Measurements from ENCODE around the gene FNDC8. TPM values are rescaled to one million over a fixed set of nuclear protein-coding genes. Genes with fewer than 3 reads are reported as not detected.

The FNDC8 gene
- total RNA-seq, 1 experiment from 2014 or later: not detected

DNA sequence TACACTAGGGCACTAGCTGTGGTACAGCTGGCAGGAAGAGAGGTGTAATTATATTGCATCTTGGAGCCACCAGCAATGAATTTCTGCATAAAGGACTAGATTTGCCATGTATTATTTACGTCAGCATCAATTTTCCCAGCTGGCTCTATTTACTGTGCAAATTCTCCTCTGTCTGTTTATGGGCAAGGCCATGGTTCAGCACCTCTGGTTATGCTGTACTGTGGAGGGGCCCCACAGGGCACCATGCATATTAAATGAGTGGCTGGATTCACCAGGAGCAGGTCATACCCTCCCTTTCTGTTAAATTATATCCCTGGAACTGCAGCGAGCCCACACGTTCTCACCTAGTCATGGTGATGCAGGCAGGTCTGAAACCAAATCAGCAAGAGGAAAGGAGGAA lies 21.5 kb upstream of the FNDC8 start:
- no TSS peak for BruUV-seq (replicated peaks)
- ChIA-PET CTCF (no interaction called here), POLR2A (ENCODE audit: low non-redundant PET) (no interaction called here)
- Histone ChIP-seq H3K36me3 (ENCODE audit: insufficient read depth, low read length, poor library complexity, severe bottlenecking) (no peaks in the 10 kb centered on the region), H3K9me3 (ENCODE audit: low read depth, low read length, poor library complexity, severe bottlenecking) (no peaks in the 10 kb centered on the region), H3K4me3 (ENCODE audit: low read depth, low read length, poor library complexity, severe bottlenecking) (no peak overlapping the region), H3K27ac (ENCODE audit: low read depth, low read length, poor library complexity, severe bottlenecking) (no peak overlapping the region), H3K27me3 (replicated peaks; ENCODE audit: insufficient read depth, low read depth, low read length, poor library complexity) (no peaks in the 10 kb centered on the region), H3K4me1 (ENCODE audit: insufficient read depth, low read length, poor library complexity, severe bottlenecking) (no peaks in the 10 kb centered on the region)
- intact Hi-C loops (cut with micrococcal nuclease; ENCODE audit: unreplicated experiment): no loop called here
- no peak for DNase-seq (ENCODE audit: low spot score)
- no peak for TF ChIP-seq EZH2 (IDR thresholded peaks at IDR 0.05; ENCODE audit: borderline replicate concordance, low read depth, low read length, poor library complexity, severe bottlenecking)
- TF ChIP-seq, protein P1, sequence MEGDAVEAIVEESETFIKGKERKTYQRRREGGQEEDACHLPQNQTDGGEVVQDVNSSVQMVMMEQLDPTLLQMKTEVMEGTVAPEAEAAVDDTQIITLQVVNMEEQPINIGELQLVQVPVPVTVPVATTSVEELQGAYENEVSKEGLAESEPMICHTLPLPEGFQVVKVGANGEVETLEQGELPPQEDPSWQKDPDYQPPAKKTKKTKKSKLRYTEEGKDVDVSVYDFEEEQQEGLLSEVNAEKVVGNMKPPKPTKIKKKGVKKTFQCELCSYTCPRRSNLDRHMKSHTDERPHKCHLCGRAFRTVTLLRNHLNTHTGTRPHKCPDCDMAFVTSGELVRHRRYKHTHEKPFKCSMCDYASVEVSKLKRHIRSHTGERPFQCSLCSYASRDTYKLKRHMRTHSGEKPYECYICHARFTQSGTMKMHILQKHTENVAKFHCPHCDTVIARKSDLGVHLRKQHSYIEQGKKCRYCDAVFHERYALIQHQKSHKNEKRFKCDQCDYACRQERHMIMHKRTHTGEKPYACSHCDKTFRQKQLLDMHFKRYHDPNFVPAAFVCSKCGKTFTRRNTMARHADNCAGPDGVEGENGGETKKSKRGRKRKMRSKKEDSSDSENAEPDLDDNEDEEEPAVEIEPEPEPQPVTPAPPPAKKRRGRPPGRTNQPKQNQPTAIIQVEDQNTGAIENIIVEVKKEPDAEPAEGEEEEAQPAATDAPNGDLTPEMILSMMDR (conservative IDR thresholded peaks at IDR 0.05; ENCODE audit: low read depth, low read length): no peak

GRCh38 chr17:35101036-35101435 lies 20.4 kb upstream of the FNDC8 start:
- no peaks in the 10 kb centered on the region for H3K9me3 ChIP-seq (ENCODE audit: low read depth, low read length, poor library complexity, severe bottlenecking)
- H3K4me1 ChIP-seq (ENCODE audit: insufficient read depth, low read length, poor library complexity, severe bottlenecking): no peaks in the 10 kb centered on the region
- no peak for DNase-seq (ENCODE audit: low spot score)
- TF ChIP-seq, protein P1 (conservative IDR thresholded peaks at IDR 0.05; ENCODE audit: low read depth, low read length): no peak
- no peak for TF ChIP-seq EZH2 (IDR thresholded peaks at IDR 0.05; ENCODE audit: borderline replicate concordance, low read depth, low read length, poor library complexity, severe bottlenecking)
- H3K36me3 ChIP-seq (ENCODE audit: insufficient read depth, low read length, poor library complexity, severe bottlenecking): no peaks in the 10 kb centered on the region
- CTCF ChIA-PET: no interaction called here
- H3K27ac ChIP-seq (ENCODE audit: low read depth, low read length, poor library complexity, severe bottlenecking): no peak overlapping the region
- intact Hi-C loops (cut with micrococcal nuclease; ENCODE audit: unreplicated experiment): no loop called here
- POLR2A ChIA-PET (ENCODE audit: low non-redundant PET): no interaction called here
- H3K4me3 ChIP-seq (ENCODE audit: low read depth, low read length, poor library complexity, severe bottlenecking): no peak overlapping the region
- BruUV-seq (replicated peaks): no TSS peak
- H3K27me3 ChIP-seq (replicated peaks; ENCODE audit: insufficient read depth, low read depth, low read length, poor library complexity): no peaks in the 10 kb centered on the region

DNA sequence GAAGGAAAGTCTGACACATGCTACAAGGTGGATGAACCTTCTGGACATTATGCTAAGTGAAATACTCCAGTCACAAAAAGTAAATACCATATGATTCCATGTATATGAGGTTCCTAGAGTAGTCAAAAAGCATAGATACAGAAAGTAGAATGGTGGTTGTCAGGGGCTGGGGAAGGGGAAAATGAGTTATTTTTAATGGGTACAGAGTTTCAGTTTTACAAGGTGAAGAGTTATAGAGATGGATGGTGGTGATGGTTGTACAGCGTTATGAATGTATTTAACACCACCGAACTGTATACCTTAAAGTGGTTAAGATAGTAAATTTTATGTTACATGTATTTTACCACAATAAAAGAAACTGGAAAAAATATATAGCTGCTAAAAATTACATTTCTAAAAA lies 19.7 kb upstream of the FNDC8 start:
- H3K4me1 ChIP-seq (ENCODE audit: insufficient read depth, low read length, poor library complexity, severe bottlenecking): no peaks in the 10 kb centered on the region
- H3K4me3 ChIP-seq (ENCODE audit: low read depth, low read length, poor library complexity, severe bottlenecking): no peak overlapping the region
- no peak for DNase-seq (ENCODE audit: low spot score)
- H3K27me3 ChIP-seq (replicated peaks; ENCODE audit: insufficient read depth, low read depth, low read length, poor library complexity): no peaks in the 10 kb centered on the region
- intact Hi-C loops (cut with micrococcal nuclease; ENCODE audit: unreplicated experiment): no loop called here
- no TSS peak for BruUV-seq (replicated peaks)
- TF ChIP-seq, protein P1 (conservative IDR thresholded peaks at IDR 0.05; ENCODE audit: low read depth, low read length): no peak
- no peak for TF ChIP-seq EZH2 (IDR thresholded peaks at IDR 0.05; ENCODE audit: borderline replicate concordance, low read depth, low read length, poor library complexity, severe bottlenecking)
- CTCF ChIA-PET: no interaction called here
- H3K9me3 ChIP-seq (ENCODE audit: low read depth, low read length, poor library complexity, severe bottlenecking): no peaks in the 10 kb centered on the region
- H3K27ac ChIP-seq (ENCODE audit: low read depth, low read length, poor library complexity, severe bottlenecking): no peak overlapping the region
- POLR2A ChIA-PET (ENCODE audit: low non-redundant PET): no interaction called here
- H3K36me3 ChIP-seq (ENCODE audit: insufficient read depth, low read length, poor library complexity, severe bottlenecking): no peaks in the 10 kb centered on the region
